ENCODE results near the gene USP48. TPM values are rescaled to one million over a fixed set of nuclear protein-coding genes. Genes with fewer than 3 reads are reported as not detected.

Gene USP48
- total RNA-seq, 2 donors from 2014 or later = 51.4 to 56.8 TPM

DNA sequence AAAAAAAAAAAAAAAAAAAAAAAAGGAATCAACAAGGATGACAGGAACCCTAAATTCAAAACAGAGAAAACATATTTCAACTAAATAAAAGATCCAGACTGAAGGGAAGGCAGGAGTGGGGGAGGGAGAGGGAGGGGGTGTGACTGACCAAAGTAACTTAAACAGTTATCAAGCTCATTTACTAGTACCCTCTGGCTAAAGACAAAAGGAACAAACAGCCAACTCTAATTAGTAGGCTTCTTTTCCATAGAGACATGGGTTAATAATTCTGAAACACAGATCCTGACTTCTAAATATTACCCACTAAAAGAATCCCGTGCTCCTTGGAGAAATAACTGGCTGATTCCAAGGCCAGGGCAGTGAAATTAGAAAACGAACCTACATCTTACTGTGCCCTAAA lies 23.8 kb downstream of the USP48 start:
- intact Hi-C loops (cut with DNase I) = no loop called here
- no peak for DNase-seq (ENCODE audit: low spot score)

DNA sequence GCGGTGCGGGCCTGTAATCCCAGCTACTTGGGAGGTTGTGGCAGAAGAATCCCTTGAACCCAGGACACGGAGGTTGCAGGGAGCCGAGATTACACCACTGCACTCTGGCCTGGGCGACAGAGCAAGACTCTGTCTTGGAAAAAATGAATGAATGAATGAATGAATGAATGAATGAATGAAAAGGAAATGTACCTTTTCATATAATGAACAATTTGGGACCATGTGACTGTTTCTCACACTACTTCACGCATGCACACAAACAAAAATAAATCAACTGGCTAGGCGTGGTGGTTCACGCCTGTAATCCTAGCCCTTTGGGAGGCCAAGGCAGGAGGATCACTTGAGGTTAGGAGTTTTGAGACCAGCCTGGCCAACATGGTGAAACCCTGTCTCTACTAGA lies 24.3 kb downstream of the USP48 start:
- intact Hi-C loops (cut with DNase I) = no loop called here
- DNase-seq (ENCODE audit: low spot score) = no peak

DNA sequence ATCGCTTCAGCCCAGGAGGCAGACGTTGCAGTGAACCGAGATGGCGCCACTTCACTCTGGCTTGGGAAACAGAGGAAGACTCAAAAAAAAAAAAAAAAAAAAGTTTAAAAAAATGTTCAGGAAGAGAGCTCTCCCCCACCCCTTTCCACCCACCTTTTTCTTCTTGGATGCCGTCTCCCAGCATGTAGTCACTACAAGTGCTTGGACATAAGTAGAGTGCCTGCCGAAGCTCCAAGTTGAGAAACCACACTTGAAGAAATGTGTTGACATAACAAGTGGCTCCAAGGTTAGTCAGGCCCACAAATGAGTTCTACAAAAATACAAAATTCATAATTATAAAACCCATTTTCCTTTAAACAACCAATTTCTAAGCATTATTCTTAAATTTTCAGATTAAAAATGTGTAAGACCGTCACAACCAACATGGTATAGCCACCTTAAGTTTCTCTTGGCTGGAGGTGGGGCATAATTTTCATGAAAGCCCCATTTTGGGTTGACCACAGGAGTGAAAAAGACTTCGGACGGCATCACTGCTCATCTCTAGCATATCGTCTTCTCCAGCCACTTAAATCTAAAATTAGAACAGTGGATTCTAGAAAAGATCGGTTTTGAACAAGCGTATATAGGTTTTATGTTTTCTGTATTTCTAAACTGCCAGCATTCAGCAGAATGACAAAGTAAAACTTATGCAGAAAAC lies 26.4 kb downstream of the USP48 start:
- intact Hi-C loops (cut with DNase I) = no loop called here
- DNase-seq (ENCODE audit: low spot score) = no peak

DNA sequence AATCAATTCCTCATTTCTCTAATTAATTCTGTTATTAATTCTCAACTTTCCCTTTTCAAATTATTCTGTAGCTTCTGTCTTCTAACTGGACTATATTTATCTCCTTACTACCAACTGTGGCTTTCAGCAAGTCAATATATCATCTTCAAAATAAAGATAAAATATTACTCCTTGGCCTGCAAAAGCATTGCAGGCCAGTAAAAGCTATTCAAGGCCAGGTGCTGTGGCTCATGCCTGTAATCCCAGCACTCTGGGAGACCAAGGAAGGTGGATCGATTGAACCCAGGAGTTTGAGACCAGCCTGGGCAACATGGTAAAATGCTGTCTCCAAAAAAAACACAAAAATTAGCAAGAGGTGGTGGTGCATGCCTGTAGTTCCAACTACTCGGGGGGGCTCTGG lies 27.9 kb downstream of the USP48 start:
- intact Hi-C loops (cut with DNase I) = no loop called here
- no peak for DNase-seq (ENCODE audit: low spot score)

DNA sequence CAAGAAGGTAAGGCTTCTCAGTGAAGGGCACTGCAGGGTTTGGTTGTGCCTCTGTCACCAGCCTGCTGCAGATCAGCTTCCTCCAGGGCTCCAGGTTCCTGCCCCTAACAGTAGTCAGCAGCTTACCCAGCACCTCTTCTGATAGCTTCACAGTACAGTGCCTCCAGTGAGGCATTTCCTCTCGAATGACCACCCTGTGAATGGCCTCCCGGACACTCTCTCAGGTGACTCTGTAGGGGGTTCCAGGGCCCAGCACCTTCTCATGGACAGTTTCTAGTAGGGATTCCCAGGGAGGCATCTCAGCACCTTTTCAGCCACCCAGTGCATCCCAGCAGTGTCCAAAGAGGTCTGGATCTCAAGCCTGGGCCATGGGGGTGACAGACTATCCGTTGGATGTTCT lies 28.4 kb downstream of the USP48 start:
- DNase-seq (ENCODE audit: low spot score) = no peak
- intact Hi-C loops (cut with DNase I) = no loop called here

DNA sequence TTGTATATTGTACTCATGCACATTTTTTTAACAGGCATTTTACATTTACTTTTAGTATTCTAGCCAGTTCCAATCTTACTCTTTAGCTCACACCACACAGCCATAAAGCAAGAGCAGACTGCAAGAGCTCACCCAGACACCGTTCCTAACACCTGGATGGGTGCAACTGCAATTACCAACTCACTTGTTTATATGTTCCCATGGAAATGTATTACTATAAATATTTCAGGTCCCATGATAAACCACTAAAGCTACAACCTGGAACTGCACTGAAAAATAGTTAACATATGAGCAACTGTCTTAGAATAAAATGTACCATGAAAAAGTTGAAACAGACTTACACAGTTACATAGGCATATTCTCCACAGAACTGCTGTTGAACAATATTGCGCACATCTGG lies 30.8 kb downstream of the USP48 start:
- intact Hi-C loops (cut with DNase I) = no loop called here
- no peak for DNase-seq (ENCODE audit: low spot score)

DNA sequence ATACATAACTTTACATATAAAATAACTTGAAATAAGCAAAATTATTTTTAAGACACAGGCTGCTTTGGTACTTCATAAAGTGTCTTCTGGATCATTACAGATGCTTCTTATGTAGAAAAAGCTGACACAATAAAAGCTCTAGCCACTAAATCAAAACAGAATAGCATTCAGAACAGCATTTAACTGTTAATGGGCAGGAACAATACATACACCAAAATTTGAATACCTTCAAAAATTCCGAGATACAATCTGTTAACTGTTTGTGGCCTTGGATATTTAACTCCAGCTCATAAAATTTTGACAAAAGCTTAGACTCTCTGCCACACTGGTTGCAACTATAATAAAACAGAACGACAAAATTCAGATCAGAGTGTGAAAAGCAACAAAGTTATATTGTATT lies 31.7 kb downstream of the USP48 start:
- no peak for DNase-seq (ENCODE audit: low spot score)
- intact Hi-C loops (cut with DNase I) = no loop called here

DNA sequence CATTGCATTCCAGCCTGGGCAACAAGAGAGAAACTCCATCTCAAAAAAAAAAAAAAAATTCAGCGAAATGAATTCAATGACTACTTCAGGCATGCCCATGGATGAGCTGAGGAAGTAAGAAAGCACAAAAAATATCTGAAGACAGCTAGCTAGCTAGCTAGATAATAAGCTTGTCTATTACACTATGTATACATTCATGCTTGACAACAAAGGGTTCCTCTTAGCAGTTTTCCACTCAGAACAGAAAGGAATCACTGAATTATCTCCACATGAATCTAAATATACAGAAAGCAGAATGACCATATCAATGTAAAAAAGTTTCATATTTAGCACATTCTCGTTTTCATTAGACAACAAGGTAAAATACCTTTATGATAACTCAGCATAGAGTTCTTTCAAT lies 32.1 kb downstream of the USP48 start:
- DNase-seq (ENCODE audit: low spot score) = no peak
- intact Hi-C loops (cut with DNase I) = no loop called here

DNA sequence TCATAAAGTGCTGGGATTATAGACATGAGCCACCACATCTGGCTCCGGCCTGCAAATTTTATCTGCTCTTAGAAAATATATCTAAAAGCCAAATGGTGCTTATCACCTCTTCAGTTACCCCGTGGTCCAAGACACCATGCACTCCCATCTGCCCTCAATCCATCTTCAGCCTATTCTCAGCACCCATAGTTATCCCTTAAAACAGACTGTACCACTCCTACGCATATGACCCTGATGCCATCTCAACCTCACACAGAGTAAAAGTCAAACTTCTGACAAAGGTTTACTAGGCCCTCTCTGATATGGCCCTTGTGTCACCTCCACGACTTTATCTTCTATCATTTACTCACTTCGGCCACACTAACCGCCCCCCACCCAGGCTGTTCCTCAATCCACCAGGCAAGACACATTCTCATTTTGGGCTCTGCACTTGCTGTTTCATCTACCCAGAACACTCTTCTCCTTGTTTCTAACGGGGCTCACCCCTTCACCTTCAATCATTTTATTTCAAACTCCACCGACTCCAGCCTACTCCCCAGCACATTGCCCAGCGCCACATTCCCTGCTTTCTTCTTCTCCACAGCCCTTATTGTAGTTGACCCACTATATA lies 33.0 kb downstream of the USP48 start:
- intact Hi-C loops (cut with DNase I) = no loop called here
- DNase-seq (ENCODE audit: low spot score) = no peak

DNA sequence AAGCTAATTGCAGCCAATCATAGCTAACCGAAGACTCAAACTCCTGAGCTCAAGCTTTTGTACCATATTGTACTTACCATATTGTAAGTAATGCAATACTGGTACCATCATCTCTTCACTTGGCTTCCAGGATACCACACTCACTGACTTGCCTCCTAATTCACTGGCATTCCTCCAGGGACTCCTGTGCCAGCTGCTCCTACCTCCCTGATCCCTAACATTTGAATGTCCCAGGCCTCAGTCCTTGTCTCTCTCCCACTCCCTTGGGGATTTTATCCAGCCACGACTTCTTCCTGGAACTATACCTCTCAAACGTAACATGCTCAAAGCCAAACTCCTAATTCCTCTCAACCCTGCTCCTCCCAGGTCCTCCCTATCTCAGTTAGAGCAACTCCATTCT lies 33.8 kb downstream of the USP48 start:
- DNase-seq (ENCODE audit: low spot score) = no peak
- intact Hi-C loops (cut with DNase I) = no loop called here

DNA sequence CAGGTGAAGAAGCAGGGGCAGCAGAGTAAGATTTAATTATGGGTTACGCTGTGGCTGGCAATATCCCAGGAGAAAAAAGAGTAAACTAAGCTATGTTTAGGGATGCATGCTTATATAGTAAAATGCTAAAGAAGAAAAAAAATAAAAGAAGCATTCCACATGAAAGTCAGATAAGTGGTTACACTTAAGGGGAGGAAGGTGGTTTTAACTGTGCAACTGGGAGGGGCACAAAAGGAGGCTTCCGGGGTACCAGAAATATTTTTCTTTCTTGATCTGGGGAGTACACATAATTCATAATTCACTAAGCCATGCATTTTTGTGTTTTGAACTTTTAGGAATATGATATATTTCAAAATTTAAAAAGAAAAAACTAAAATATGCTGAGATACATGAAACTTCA lies 39.5 kb downstream of the USP48 start:
- no peak for DNase-seq (ENCODE audit: low spot score)
- intact Hi-C loops (cut with DNase I) = no loop called here

DNA sequence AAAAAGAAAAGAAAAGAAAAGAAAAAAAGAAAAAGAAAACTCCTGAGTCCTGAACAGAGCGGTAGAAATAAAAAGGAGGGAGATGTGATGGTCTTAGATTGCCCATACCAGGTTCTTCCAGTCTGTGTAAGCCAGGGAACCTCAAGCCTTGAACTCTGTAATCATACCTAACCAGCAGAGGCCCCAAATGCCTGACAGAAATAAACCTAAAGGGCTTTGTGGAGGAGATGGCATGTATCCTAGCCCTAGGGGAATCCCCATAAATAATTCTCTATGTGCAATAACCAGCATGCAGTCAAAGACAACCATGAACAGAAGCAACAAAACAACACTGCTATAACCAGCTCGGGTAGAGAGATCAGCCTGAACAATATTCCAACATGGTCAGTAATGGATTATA lies 40.4 kb downstream of the USP48 start:
- no peak for DNase-seq (ENCODE audit: low spot score)
- intact Hi-C loops (cut with DNase I) = no loop called here

DNA sequence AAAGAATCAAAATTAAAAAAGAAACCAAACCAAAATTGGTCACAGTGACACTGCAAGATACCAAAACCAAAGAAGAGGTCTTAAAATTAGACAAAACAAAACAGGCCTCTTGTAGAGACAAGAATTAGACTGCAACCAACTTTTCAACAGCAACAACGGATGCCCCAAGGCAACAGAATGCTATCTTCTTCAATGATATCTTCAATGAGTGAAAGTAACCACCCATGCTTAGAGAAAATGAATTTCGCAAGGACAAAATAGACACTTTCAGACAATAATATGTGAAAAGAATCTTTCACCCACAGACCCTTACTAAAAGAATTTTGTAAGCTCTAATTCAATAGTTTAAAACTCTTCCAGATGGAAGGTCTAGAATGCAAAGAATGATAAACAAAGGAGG lies 41.7 kb downstream of the USP48 start:
- intact Hi-C loops (cut with DNase I) = no loop called here
- DNase-seq (ENCODE audit: low spot score) = no peak

DNA sequence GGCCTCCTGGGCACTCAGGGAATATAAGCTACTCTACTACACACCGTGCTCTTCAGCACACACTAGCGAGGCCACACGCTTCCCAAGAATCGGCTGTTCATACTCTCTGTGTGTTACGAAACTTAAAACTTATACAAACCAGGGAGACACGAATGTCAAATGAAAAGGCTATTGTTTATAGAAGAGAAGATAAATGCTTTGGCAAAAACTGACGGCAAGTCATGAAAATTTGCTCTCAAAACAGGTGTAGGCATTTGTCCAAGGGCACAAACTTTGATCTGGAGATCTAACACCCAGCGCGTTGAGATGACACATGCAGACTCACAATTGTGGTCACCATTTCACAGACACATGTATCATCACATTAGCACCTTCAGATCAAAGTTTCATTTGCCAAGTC lies 46.1 kb downstream of the USP48 start:
- intact Hi-C loops (cut with DNase I) = no loop called here
- DNase-seq (ENCODE audit: low spot score) = no peak

DNA sequence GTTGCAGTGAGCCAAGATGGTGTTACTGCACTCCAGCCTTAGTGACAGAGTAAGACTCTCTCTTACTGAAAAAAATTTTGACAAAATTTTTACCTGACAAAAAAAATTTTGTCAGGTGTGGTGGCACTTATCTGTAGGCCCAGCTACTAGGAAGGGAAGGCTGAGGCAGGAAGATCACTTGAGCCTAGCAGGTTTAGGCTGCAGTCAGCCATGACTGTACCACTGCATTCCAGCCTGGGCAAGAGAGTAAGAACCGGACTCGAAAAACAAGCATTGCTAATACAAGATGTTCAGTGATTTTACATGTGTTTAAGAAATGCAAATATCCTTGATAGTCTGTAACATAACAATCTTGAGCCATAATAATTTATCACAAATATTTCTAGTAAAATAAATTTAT lies 46.9 kb downstream of the USP48 start:
- intact Hi-C loops (cut with DNase I) = no loop called here
- DNase-seq (ENCODE audit: low spot score) = no peak

DNA sequence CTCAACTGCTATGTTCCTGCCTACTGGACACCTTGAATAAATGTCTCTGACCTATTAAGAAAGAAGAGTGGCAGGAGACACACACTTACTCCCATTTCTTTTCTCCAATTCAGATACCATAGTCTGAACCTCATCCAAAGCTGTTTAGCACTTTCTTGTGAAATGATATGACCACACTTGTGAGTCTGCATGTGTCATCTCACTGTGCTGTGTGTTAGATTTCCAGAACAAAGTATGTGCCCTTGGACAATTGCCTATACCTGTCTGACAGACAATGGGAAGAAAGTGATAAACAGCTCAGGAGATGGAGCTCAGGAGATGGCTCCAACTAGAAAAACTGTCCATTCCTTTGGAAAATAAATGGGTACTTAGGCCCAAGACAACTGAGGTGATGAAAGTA lies 48.4 kb downstream of the USP48 start:
- intact Hi-C loops (cut with DNase I) = no loop called here
- no peak for DNase-seq (ENCODE audit: low spot score)

DNA sequence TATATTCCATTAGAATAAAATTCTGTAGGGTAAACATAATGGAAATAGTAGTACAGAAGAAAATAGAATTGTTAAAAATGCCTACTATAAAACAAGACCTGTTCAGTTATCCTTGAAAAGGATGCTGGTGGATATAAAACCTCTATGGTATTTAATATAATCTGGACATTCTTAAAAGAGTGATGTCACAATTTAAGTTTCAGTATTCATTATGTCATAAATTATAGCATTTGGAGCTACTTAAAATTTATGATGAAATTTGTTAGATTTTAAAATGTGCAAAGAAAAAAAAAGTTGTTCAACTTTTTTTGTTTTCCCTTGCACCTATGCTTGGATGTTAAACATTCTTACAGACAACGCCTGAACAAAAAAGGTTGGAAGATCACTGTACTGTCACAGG lies 50.3 kb downstream of the USP48 start:
- intact Hi-C loops (cut with DNase I) = no loop called here
- DNase-seq (ENCODE audit: low spot score) = no peak

DNA sequence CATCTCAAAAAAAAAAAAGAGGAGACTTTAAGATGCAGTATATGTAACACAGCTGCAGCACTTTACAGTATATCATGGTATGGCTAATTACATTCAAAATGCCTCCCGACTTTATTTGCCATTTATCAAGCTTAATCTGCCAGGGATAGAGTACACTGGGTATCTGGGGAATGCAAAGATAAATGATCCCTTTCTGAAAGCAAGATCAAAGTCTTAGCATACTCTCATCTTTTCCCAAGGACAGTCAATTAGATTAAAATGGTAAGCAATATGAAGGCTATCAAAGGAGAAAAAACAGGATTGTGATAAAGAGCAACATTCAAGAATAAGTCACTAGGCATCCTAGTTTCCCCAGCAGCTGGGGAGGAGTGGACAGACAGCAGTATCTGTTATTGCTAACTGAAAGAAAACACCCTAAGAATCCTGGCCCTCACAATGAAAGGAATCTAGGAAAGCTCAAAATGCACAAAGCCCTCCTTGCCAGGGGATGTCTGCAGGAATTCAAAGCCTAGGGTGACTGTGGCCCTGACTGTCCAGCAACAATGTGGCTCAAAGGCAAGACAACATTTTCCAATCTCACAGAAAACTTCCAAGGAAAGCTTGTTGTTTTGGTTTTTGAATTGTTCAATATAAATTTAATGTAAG lies 57.1 kb downstream of the USP48 start:
- DNase-seq (ENCODE audit: low spot score) = no peak
- intact Hi-C loops (cut with DNase I) = no loop called here

DNA sequence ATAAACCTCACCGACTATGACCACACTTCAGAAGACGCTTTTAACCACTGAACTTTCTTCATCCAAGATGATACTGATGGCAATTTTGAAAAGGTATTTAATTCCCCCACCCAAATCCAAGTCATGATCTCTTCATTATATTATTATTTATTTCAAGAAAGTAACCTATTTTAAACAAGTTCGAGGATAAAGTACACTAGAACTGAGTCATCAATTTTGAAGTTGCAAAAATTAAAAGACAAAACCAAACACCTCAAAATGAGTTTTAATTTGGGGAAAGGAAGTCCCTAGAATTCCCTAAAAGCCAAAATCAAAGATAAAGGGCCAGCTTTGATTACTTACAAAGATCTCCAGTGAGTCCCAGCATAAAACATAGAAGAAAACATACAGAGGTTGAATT lies 58.4 kb downstream of the USP48 start:
- intact Hi-C loops (cut with DNase I) = no loop called here
- DNase-seq (ENCODE audit: low spot score) = no peak

DNA sequence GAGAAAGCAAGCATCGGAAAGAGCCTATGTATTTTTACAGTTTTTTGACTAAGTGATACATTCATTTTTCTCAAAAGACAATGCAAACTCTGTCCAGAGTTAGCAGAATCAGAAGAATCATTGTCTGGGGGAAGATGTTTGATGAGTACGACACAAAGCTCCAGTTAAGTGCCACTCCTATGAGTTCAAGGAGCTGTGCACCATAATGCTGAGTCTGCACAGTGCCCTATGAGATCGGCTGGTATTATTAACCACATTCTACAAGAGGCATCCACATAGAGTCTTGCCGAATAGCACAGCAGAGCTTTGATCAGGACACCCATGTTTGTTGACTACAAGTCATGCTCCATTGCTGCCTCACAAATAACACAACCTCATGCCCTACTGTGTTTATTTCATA lies 58.9 kb downstream of the USP48 start:
- no peak for DNase-seq (ENCODE audit: low spot score)
- intact Hi-C loops (cut with DNase I) = no loop called here

DNA sequence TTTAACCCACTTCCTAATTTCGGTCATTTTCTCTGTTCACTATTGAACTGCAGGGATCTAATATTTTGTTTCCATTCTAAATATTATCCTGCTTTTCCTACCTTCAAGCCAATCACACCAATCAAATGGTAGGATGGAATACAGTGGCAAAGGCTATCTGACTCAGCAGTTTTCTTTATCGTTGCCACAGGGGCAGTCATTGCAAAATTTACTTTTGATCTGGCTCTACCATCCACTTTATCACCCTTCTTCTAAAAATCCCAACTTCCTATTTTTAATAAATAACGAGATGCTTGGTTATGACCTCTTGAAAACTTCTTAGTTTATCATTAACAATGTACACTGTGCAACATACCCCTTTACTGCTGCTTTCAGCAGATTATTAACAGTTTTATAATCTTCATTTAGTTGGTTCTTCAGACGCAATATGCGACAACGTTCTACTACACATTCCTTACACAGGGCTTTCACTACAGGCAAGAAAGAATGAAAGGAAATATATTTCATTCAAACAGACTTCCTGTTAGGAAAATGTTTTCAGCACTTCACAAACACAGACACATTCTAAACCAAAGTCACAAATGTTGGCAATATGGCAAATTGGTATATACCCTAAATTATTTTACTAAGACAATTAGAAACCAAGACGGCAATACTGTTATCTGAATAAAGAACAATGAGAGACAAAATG lies 61.5 kb downstream of the USP48 start:
- intact Hi-C loops (cut with DNase I) = no loop called here

More for the DNA sequence above, 61.5 kb downstream of the USP48 start:
- no peak for DNase-seq (ENCODE audit: low spot score)

All from posterior vena cava (tissue), 2 donors.